Neural cell (in vitro differentiated cells): ENCODE measurements around the gene OVAAL. TPM values are rescaled to one million over a fixed set of nuclear protein-coding genes. Genes with fewer than 3 reads are reported as not detected.

Experiments used
- H2AFZ ChIP-seq: fragments of 200-600, 300-800 bp; sonication (generic), shearing (Covaris generic); 2 replicates; pipeline ENCODE4 v1.6.0; 2014; ENCODE audit warnings: low read depth, mild to moderate bottlenecking, antibody characterized with exemption, low read length, moderate library complexity
- H3F3A ChIP-seq: fragments of 200-600 bp; shearing (Covaris generic); 2 replicates; pipeline ENCODE4 v1.6.1; 2016; ENCODE audit warnings: mild to moderate bottlenecking, moderate library complexity, mixed read lengths, antibody characterized with exemption, low read length; ENCODE audit not compliant: insufficient read depth, poor library complexity, severe bottlenecking
- H3K27ac ChIP-seq: fragments of 200-600, 300-800 bp; sonication (generic), shearing (Covaris generic); 2 replicates; pipeline ENCODE4 v1.5.1; 2014; ENCODE audit warnings: mild to moderate bottlenecking, low read length, moderate library complexity
- H3K27me3 ChIP-seq: fragments of 300-800, 200-600 bp; sonication (generic), shearing (Covaris generic); 2 replicates; pipeline ENCODE4 v1.6.0; 2014; ENCODE audit warnings: mild to moderate bottlenecking, low read depth, low read length, moderate library complexity; ENCODE audit not compliant: insufficient read depth
- H3K36me3 ChIP-seq: fragments of 300-800, 200-600 bp; sonication (generic), shearing (Covaris generic); 2 replicates; pipeline ENCODE4 v1.5.1; 2014; ENCODE audit warnings: mild to moderate bottlenecking, antibody characterized with exemption, low read length, moderate library complexity; ENCODE audit not compliant: insufficient read depth
- H3K4me2 ChIP-seq: fragments of 300-800, 200-600 bp; sonication (generic), shearing (Covaris generic); 2 replicates; pipeline ENCODE4 v1.6.0; 2014; ENCODE audit warnings: mild to moderate bottlenecking, low read length
- H3K4me3 ChIP-seq: fragments of 300-800, 200-600 bp; sonication (generic), shearing (Covaris generic); 2 replicates; pipeline ENCODE4 v1.5.1; 2014; ENCODE audit warnings: mild to moderate bottlenecking, low read length, moderate library complexity
- H3K79me2 ChIP-seq: fragments of 200-600 bp; shearing (Covaris generic); replicated peaks from 2 replicates; pipeline ENCODE4 v1.6.0; 2014; ENCODE audit warnings: mild to moderate bottlenecking, low read length, moderate library complexity; ENCODE audit not compliant: insufficient read depth
- H3K9ac ChIP-seq: fragments of 300-800, 200-600 bp; sonication (generic), shearing (Covaris generic); 2 replicates; pipeline ENCODE4 v1.6.1; 2016; ENCODE audit warnings: mild to moderate bottlenecking, low read length, mixed read lengths
- H3K9me2 ChIP-seq: fragments of 200-600 bp; shearing (Covaris generic); 2 replicates; pipeline ENCODE4 v1.6.1; 2016; ENCODE audit warnings: mild to moderate bottlenecking, low read length, mixed read lengths; ENCODE audit not compliant: insufficient read depth
- H3K9me3 ChIP-seq: fragments of 200-600, 300-800 bp; sonication (generic), shearing (Covaris generic); 2 replicates; pipeline ENCODE4 v1.6.1; 2016; ENCODE audit warnings: mild to moderate bottlenecking, mixed run types, low read length, moderate library complexity, mixed read lengths
- H4K20me1 ChIP-seq: fragments of 200-600 bp; shearing (Covaris generic); 2 replicates; pipeline ENCODE4 v1.6.1; 2016; ENCODE audit warnings: mild to moderate bottlenecking, mixed run types; ENCODE audit not compliant: insufficient read depth
- EP300 ChIP-seq: fragments of 450-650 bp; conservative IDR thresholded peaks from 2 replicates; pipeline ENCODE4 v1.6.1; 2014; ENCODE audit warnings: antibody characterized with exemption, mild to moderate bottlenecking, moderate library complexity; ENCODE audit not compliant: poor library complexity, severe bottlenecking
- EZH2 ChIP-seq: fragments of 200-600, 300-800 bp; shearing (Covaris generic), sonication (generic); IDR thresholded peaks from 2 replicates; pipeline ENCODE4 v1.6.1; 2014; ENCODE audit warnings: antibody characterized with exemption, low read length, borderline replicate concordance, mild to moderate bottlenecking; ENCODE audit not compliant: insufficient read depth, poor library complexity, severe bottlenecking
- MXI1 ChIP-seq: fragments of 450-650 bp; conservative IDR thresholded peaks from 2 replicates; pipeline ENCODE4 v1.6.1; 2014; ENCODE audit warnings: antibody characterized with exemption, mild to moderate bottlenecking; ENCODE audit not compliant: poor library complexity, severe bottlenecking
- POLR2AphosphoS5 ChIP-seq: IDR thresholded peaks from 2 replicates; pipeline ENCODE4 v1.6.1; 2012
- RAD21 ChIP-seq: fragments of 450-650 bp; conservative IDR thresholded peaks from 2 replicates; pipeline ENCODE4 v1.6.1; 2014; ENCODE audit warnings: antibody characterized with exemption, mild to moderate bottlenecking, moderate library complexity
- SMC3 ChIP-seq: fragments of 450-650 bp; conservative IDR thresholded peaks from 2 replicates; pipeline ENCODE4 v1.6.1; 2014; ENCODE audit warnings: antibody characterized with exemption, mild to moderate bottlenecking, moderate library complexity; ENCODE audit not compliant: poor library complexity
- TAF1 ChIP-seq: IDR thresholded peaks from 2 replicates; pipeline ENCODE4 v1.6.1; 2012; ENCODE audit warnings: low read depth
- polyA plus RNA-seq: library from polyadenylated mRNA; depleted of rRNA; stranded (reverse); fragments of >200 nt; gene quantifications from 2 replicates; pipeline ENCODE4 v1.2.3, GENCODE V29; 2014
- TF ChIP-seq, protein P1 (sequence below): IDR thresholded peaks from 2 replicates; pipeline ENCODE4 v1.6.1; 2012; ENCODE audit warnings: borderline replicate concordance
- TF ChIP-seq, protein P2 (sequence below): fragments of 450-650 bp; IDR thresholded peaks from 2 replicates; pipeline ENCODE4 v1.5.1; 2014; ENCODE audit warnings: antibody characterized with exemption, mild to moderate bottlenecking, moderate library complexity; ENCODE audit not compliant: poor library complexity, severe bottlenecking

The OVAAL gene
- polyA plus RNA-seq, 1 donor from 2014 or later, result not detected

DNA sequence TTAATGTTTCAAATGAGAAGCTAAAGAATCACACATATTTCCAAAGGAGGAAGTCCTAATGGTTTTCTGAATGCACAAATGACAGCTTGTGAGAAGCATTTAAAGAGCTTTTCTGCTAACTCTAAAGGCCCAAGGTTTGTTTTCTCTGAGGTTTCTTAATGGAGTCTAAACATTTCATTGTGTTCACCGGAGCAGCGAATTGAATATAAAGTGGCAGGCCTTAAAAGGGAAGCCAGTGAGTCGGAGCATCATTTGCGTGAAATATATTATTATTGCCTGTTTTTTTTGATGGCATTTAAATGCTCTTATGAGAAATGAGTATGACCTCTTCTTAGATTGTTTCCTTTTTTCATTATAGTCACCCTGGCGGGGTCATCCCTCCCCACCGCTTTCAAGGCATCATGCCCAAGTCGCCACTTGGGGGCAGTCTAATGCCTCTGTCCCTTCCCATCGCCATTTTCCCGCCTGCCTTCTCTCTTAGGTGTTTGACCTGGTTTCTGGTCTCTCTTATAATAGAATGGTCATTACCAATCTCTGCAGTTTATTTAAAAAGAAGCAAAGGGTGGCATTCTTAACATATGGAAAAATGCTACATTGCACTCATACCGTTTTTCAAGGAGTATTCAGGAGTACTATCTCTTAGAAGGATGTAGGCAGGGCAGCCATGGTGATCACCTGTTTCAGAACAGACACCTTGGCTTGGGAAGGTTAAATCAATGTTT, 25.3 kb upstream of the OVAAL start:
- peak overlapping the region; percentile 36 for H2AFZ ChIP-seq
- TF ChIP-seq MXI1, result no peak
- TF ChIP-seq POLR2AphosphoS5, result no peak
- TF ChIP-seq EZH2, result no peak
- TF ChIP-seq EP300, result peak; percentile 28
- peak; percentile 98 for TF ChIP-seq RAD21
- TF ChIP-seq, protein P1, sequence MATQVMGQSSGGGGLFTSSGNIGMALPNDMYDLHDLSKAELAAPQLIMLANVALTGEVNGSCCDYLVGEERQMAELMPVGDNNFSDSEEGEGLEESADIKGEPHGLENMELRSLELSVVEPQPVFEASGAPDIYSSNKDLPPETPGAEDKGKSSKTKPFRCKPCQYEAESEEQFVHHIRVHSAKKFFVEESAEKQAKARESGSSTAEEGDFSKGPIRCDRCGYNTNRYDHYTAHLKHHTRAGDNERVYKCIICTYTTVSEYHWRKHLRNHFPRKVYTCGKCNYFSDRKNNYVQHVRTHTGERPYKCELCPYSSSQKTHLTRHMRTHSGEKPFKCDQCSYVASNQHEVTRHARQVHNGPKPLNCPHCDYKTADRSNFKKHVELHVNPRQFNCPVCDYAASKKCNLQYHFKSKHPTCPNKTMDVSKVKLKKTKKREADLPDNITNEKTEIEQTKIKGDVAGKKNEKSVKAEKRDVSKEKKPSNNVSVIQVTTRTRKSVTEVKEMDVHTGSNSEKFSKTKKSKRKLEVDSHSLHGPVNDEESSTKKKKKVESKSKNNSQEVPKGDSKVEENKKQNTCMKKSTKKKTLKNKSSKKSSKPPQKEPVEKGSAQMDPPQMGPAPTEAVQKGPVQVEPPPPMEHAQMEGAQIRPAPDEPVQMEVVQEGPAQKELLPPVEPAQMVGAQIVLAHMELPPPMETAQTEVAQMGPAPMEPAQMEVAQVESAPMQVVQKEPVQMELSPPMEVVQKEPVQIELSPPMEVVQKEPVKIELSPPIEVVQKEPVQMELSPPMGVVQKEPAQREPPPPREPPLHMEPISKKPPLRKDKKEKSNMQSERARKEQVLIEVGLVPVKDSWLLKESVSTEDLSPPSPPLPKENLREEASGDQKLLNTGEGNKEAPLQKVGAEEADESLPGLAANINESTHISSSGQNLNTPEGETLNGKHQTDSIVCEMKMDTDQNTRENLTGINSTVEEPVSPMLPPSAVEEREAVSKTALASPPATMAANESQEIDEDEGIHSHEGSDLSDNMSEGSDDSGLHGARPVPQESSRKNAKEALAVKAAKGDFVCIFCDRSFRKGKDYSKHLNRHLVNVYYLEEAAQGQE, result peak; percentile 39
- TF ChIP-seq, protein P2, sequence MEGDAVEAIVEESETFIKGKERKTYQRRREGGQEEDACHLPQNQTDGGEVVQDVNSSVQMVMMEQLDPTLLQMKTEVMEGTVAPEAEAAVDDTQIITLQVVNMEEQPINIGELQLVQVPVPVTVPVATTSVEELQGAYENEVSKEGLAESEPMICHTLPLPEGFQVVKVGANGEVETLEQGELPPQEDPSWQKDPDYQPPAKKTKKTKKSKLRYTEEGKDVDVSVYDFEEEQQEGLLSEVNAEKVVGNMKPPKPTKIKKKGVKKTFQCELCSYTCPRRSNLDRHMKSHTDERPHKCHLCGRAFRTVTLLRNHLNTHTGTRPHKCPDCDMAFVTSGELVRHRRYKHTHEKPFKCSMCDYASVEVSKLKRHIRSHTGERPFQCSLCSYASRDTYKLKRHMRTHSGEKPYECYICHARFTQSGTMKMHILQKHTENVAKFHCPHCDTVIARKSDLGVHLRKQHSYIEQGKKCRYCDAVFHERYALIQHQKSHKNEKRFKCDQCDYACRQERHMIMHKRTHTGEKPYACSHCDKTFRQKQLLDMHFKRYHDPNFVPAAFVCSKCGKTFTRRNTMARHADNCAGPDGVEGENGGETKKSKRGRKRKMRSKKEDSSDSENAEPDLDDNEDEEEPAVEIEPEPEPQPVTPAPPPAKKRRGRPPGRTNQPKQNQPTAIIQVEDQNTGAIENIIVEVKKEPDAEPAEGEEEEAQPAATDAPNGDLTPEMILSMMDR, result peak; percentile 96
- TF ChIP-seq TAF1, result no peak
- peak; percentile 97 for TF ChIP-seq SMC3

DNA sequence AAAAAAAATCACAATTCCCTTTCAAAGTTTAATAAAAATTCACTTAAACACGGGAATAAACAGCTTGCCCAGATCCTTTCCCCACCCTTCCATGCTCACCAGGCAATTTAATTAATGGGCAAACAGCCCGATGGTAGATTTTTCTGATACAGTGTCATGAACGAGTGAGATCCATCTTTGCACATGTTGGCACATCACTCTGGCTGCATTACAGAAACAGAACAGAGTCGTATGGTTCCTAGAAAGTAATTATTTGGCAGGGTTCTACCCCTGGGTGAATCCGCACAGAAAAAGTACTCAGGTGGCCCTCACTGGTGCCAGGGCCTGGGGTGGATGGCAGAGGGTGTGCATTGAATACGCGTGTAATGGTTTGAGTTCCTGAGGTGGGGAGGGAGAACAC, 24.6 kb upstream of the OVAAL start:
- no peaks in the 10 kb centered on the region for H3K27me3 ChIP-seq
- TF ChIP-seq EZH2, result no peak
- TF ChIP-seq MXI1, result no peak
- TF ChIP-seq, protein P2, result no peak
- TF ChIP-seq, protein P1, result no peak
- no peak for TF ChIP-seq RAD21
- no peak for TF ChIP-seq EP300
- TF ChIP-seq TAF1, result no peak
- TF ChIP-seq SMC3, result no peak
- H3K9me2 ChIP-seq, result no peaks in the 10 kb centered on the region
- H3F3A ChIP-seq, result no peaks in the 10 kb centered on the region
- no peak overlapping the region for H3K4me2 ChIP-seq
- no peaks in the 10 kb centered on the region for H3K9me3 ChIP-seq
- H2AFZ ChIP-seq, result no peak overlapping the region
- H3K27ac ChIP-seq, result peak overlapping the region; percentile 67
- H3K4me3 ChIP-seq, result no peak overlapping the region
- H3K9ac ChIP-seq, result no peak overlapping the region
- H4K20me1 ChIP-seq, result no peaks in the 10 kb centered on the region
- no peaks in the 10 kb centered on the region for H3K36me3 ChIP-seq
- no peaks in the 10 kb centered on the region for H3K79me2 ChIP-seq

More for the DNA sequence above, 25.3 kb upstream of the OVAAL start:
- H3K27me3 ChIP-seq, result no peaks in the 10 kb centered on the region
- no peaks in the 10 kb centered on the region for H3F3A ChIP-seq
- H3K9me3 ChIP-seq, result no peaks in the 10 kb centered on the region
- H3K36me3 ChIP-seq, result no peaks in the 10 kb centered on the region
- H3K4me3 ChIP-seq, result no peak overlapping the region
- H3K9ac ChIP-seq, result peak overlapping the region; percentile 42
- H3K27ac ChIP-seq, result peak overlapping the region; percentile 67
- H3K4me2 ChIP-seq, result no peak overlapping the region
- H4K20me1 ChIP-seq, result no peaks in the 10 kb centered on the region
- H3K79me2 ChIP-seq, result no peaks in the 10 kb centered on the region
- no peaks in the 10 kb centered on the region for H3K9me2 ChIP-seq
